Astrocyte of the cerebellum (primary cell): ENCODE results near the gene NEK9.

Experiments
- DNase-seq: peaks from one replicate; pipeline ENCODE4 v3.0.0-alpha.2; 2011; ENCODE audit warnings: low read depth
- H3K4me3 ChIP-seq: 2 replicates; pipeline ENCODE4 v1.5.1; 2011; ENCODE audit warnings: mild to moderate bottlenecking, low read depth, low read length, moderate library complexity
- in situ Hi-C: cut with HindIII; loops from 2 replicates; pipeline ENCODE4 v1.10.0; 2017; ENCODE audit warnings: low sequenced_read_pairs
- TF ChIP-seq, protein P1 (sequence below): IDR thresholded peaks from 2 replicates; pipeline ENCODE4 v1.5.1; 2012; ENCODE audit warnings: low read length, low read depth, moderate library complexity, mild to moderate bottlenecking; ENCODE audit errors: missing control alignments

NEK9 gene

DNA sequence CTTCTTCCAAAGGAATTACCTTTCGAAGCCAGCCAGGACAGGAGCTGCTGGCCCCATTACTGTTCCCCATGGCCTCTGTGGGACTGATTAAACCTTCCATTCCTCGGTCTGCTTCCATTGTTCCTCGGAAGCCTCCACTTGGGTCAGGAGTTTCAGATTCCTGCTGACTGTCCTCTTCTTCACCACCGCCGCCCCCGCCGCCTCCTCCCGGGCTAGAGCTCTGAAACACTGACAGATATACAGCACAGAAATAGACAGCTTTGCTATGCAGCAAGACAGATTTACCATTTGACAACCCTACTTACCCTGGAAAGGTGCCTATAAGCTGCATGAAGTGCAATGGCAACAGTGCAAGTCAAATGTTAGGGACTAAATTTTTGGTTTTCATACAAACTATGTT, 35.6 kb downstream of the NEK9 start:
- DNase-seq = no peak
- in situ Hi-C loops = loop anchor here (25.0 kb wide), 1 partner anchor 179 kb away; the partner anchor contains the start of gene RPS6KL1
- TF ChIP-seq, protein P1, sequence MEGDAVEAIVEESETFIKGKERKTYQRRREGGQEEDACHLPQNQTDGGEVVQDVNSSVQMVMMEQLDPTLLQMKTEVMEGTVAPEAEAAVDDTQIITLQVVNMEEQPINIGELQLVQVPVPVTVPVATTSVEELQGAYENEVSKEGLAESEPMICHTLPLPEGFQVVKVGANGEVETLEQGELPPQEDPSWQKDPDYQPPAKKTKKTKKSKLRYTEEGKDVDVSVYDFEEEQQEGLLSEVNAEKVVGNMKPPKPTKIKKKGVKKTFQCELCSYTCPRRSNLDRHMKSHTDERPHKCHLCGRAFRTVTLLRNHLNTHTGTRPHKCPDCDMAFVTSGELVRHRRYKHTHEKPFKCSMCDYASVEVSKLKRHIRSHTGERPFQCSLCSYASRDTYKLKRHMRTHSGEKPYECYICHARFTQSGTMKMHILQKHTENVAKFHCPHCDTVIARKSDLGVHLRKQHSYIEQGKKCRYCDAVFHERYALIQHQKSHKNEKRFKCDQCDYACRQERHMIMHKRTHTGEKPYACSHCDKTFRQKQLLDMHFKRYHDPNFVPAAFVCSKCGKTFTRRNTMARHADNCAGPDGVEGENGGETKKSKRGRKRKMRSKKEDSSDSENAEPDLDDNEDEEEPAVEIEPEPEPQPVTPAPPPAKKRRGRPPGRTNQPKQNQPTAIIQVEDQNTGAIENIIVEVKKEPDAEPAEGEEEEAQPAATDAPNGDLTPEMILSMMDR = no peak
- H3K4me3 ChIP-seq = no peak overlapping the region

DNA sequence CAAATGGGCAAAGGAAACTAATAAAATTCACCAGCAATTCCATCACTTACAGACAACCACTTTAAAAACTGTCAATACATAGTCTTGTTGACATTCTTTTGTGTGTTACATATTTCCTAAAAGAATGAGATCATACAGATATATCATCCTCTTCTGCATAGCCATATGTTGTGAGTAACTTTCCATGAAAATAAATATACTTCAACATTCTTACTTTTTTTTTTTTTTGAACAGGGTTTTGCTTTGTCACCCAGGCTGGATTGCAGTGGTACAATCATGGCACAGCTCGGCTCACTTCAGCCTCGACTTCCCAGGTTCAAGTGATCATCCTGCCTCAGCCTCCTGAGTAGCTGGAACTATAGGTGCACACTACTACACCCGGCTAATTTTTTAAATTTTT, 36.5 kb downstream of the NEK9 start:
- TF ChIP-seq, protein P1 = no peak
- H3K4me3 ChIP-seq = no peak overlapping the region
- DNase-seq = no peak
- in situ Hi-C loops = loop anchor here (25.0 kb wide), 1 partner anchor 178 kb away; the partner anchor contains the start of gene RPS6KL1

DNA sequence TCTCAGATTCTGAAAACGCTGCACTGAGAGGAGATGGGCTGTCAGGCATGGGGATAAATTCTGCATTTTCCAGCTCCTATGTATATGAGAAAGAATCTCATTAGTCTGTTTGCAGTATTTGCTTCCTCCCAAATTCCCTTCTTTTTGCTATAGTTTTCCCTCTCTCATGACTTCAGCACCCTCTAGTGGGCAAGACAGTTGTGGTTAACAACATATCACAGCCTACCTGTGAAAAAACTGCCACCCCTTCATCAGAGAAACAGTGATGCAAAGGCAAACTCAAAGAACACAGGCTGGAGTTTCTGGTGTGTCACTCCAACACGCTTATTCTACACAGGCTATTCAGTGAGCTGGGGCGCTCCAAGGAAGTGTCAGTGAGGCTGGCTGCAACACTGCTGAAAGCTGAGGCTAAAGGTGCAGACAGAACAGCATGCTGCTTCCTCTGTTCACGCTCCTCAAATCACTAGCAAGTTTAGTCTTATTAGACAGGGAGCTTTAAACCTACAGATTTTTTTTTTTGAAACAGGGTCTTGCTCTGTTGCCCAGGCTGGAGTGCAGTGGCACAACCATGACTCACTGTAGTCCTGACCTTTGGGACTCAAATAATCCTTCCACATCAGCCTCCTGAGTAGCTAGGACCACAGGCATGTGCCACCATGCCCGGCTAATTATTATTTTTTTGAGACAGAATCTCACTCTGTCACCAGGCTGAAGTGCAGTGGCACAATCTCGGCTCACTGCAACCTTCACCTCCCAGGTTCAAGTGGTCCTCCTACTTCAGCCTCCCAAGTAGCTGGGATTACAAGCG, 38.1 kb downstream of the NEK9 start:
- DNase-seq = peak; percentile 53
- TF ChIP-seq, protein P1 = peak; percentile 79
- in situ Hi-C loops = loop anchor here (25.0 kb wide), 1 partner anchor 176 kb away; the partner anchor contains the start of gene RPS6KL1
- no peak overlapping the region for H3K4me3 ChIP-seq

DNA sequence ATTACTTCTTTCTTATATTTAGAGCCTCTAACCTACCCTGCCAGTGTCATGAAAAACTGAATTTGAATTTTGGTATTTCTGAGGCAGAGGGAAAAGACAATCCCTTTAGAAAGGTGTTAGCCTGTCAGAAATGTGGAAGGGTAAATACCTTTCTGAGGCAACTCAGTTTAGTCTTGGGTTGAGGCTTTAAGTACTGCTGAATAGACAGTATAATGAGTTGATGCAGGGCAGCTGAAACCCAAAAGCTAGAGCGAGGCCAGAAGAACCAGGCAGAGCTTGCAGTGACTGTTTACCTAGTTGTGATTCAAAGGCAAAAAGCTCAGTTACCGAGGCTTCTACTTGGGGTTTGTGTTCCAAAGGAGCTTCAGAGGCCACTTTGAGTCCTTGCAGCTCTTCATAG, 38.7 kb downstream of the NEK9 start:
- no peak for DNase-seq
- in situ Hi-C loops = loop anchor here (25.0 kb wide), 1 partner anchor 176 kb away; the partner anchor contains the start of gene RPS6KL1

DNA sequence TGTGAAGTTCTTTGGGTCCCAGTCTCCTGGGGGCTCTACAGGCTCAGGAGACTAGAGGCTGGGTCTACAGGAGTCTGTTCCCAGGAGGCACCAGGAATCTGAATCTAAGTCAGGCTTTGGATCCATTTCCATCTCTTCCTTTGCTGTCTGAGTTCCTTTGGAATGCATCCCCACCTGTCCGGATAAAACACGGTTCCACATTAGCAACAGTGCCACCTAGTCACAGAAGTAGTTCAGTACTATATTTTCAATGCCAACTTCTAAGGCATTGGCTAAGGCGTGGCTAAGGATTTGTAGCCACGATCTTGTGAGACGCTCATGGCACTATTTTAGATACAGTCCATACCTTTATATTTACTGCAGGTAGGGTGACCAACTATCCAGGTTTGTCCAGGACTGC, 42.3 kb downstream of the NEK9 start:
- no peak overlapping the region for H3K4me3 ChIP-seq
- in situ Hi-C loops = loop anchor here (25.0 kb wide), 1 partner anchor 172 kb away; the partner anchor contains the start of gene RPS6KL1
- TF ChIP-seq, protein P1 = peak; percentile 11
- DNase-seq = no peak

More for the DNA sequence above, 38.7 kb downstream of the NEK9 start:
- TF ChIP-seq, protein P1 = no peak
- H3K4me3 ChIP-seq = no peak overlapping the region

DNA sequence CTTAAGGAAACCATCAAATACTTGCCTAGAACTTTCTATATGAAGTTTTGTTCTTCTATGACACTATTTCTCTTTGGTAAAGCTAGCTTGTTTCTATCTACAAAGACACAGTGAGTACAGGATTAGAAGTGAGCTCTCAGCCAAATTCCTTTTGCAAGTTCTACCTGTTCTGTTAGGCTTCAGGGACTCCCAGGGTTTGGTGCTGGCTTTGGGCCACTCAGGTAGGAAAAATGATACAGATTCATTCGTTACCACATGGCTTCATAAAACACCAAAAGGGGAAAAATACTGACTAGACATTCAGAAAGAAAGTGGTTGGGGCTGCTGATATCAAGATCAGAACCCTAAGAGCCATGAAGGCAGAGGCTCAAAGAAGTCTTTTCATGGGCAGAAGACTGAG, 43.6 kb downstream of the NEK9 start:
- H3K4me3 ChIP-seq = no peak overlapping the region
- DNase-seq = no peak
- in situ Hi-C loops = loop anchor here (25.0 kb wide), 1 partner anchor 171 kb away; the partner anchor contains the start of gene RPS6KL1
- TF ChIP-seq, protein P1 = no peak
